ENCODE measurements around the gene MAGI2. TPM values are rescaled to one million over a fixed set of nuclear protein-coding genes. Genes with fewer than 3 reads are reported as not detected.

Gene MAGI2
- total and polyA plus RNA-seq, 2 donors (not counting 3 experiments of a cell fraction or from before 2014, with no cell fraction given): 0.28 to 6.0 TPM

GRCh38 chr7:78568690-78569089 is 884.8 kb downstream of the MAGI2 start:
- Histone ChIP-seq H3K4me2 (ENCODE audit: insufficient read depth, low read length) (no peak overlapping the region), H2AFZ (ENCODE audit: low read depth, low read length) (no peak overlapping the region), H3K9me3 (replicated peaks; ENCODE audit: control insufficient read depth, insufficient read depth, low read length) (no peaks in the 10 kb centered on the region), H3K36me3 (ENCODE audit: control insufficient read depth in 2 of 2, extremely low read depth in 1 of 2, insufficient read depth in 2 of 2, low read length in 2 of 2) (no peaks in the 10 kb centered on the region), H3K4me1 (ENCODE audit: control insufficient read depth, extremely low read depth, insufficient read depth, low read length) (no peaks in the 10 kb centered on the region), H4K20me1 (replicated peaks; ENCODE audit: control insufficient read depth, extremely low read depth, insufficient read depth, low read length) (no peaks in the 10 kb centered on the region), H3K4me3 (replicated peaks in 1 of 3; ENCODE audit: insufficient read depth in 1 of 3, low read depth in 1 of 3, low read length in 3 of 3) (no peak overlapping the region), H3K79me2 (ENCODE audit: control insufficient read depth, insufficient read depth, low read length) (no peaks in the 10 kb centered on the region), H3K27me3 (ENCODE audit: control insufficient read depth in 2 of 2, insufficient read depth in 2 of 2, low read length in 2 of 2) (no peaks in the 10 kb centered on the region), H3K27ac (ENCODE audit: insufficient read depth, low read depth, low read length) (no peak overlapping the region), H3K9ac (replicated peaks; ENCODE audit: extremely low read depth, insufficient read depth, low read length) (no peak overlapping the region), H3K9me1 (replicated peaks; ENCODE audit: control insufficient read depth, extremely low read depth, insufficient read depth, low read length) (no peaks in the 10 kb centered on the region)
- FAIRE-seq (no peak), DNase-seq (ENCODE audit: low read depth, low spot score) (no peak)
- CTCF ChIA-PET: no interaction called here
- TF ChIP-seq FOS (IDR thresholded peaks at IDR 0.05; ENCODE audit: borderline replicate concordance, insufficient read depth, low read length) (no peak), MYC (IDR thresholded peaks at IDR 0.05; ENCODE audit: low read depth, low read length) (no peak), POLR2A (IDR thresholded peaks at IDR 0.05; ENCODE audit: low read depth, low read length) (no peak), MAX (IDR thresholded peaks at IDR 0.05; ENCODE audit: insufficient read depth, insufficient read length) (no peak), EZH2 (IDR thresholded peaks at IDR 0.05; ENCODE audit: borderline replicate concordance, low read depth, low read length, severe bottlenecking) (no peak), JUN (IDR thresholded peaks at IDR 0.05; ENCODE audit: borderline replicate concordance, insufficient read depth, insufficient read length, low read depth) (no peak), GATA2 (IDR thresholded peaks at IDR 0.05; ENCODE audit: insufficient read depth, insufficient read length, low read depth, low read length) (no peak), CTCF (IDR thresholded peaks at IDR 0.05; ENCODE audit: extremely low read depth in 1 of 2, insufficient read depth in 1 of 2, low read depth in 1 of 2, low read length in 2 of 2) (no peak), POLR2AphosphoS5 (IDR thresholded peaks at IDR 0.05; ENCODE audit: insufficient read depth, low read depth, low read length) (no peak)
- intact Hi-C loops (cut with micrococcal nuclease) (no loop called here), dilution Hi-C loops (cut with MboI; ENCODE audit: extremely low pct_ligation_motif_present, low sequenced_read_pairs) (no loop called here)
- no TSS peak for BruUV-seq (replicated peaks)
- POLR2A ChIA-PET: no interaction called here
